Astrocyte of the spinal cord (primary cell): ENCODE results near the gene ABHD5.
A peak's percentile ranks its signal among the peaks of the same experiment; 100 is the strongest.

ENCODE experiments used
- DNase-seq: peaks from one replicate; pipeline ENCODE4 v3.0.0; 2011; ENCODE audit warnings: low read depth, low spot score
- H3K4me3 ChIP-seq: 2 replicates; pipeline ENCODE4 v1.5.1; 2011; ENCODE audit warnings: low read depth, mild to moderate bottlenecking, low read length, moderate library complexity
- in situ Hi-C: cut with HindIII; loops from 2 replicates; pipeline ENCODE4 v1.10.0; 2017; ENCODE audit warnings: low sequenced_read_pairs
- TF ChIP-seq, protein P1 (sequence below): IDR thresholded peaks from 2 replicates; pipeline ENCODE4 v1.5.1; 2012; ENCODE audit warnings: low read depth, mild to moderate bottlenecking, low read length, inconsistent platforms

Gene ABHD5

DNA sequence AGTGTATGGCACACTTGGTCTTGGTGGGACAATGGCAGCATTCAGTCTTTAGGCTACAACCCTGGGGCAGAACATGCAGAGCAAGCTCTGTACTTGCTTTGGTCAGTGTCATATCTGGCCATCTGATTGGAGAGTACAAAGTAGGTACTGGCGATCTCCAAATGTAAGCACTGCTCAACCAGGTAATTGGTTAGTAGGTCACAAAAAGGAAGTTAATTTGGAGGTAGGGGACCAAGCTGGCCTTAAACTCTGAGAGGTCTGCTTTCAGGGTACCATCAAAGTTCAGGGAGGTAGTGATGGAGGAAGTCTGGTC is 3.3 kb upstream of the ABHD5 start:
- no peak for DNase-seq
- TF ChIP-seq, protein P1, sequence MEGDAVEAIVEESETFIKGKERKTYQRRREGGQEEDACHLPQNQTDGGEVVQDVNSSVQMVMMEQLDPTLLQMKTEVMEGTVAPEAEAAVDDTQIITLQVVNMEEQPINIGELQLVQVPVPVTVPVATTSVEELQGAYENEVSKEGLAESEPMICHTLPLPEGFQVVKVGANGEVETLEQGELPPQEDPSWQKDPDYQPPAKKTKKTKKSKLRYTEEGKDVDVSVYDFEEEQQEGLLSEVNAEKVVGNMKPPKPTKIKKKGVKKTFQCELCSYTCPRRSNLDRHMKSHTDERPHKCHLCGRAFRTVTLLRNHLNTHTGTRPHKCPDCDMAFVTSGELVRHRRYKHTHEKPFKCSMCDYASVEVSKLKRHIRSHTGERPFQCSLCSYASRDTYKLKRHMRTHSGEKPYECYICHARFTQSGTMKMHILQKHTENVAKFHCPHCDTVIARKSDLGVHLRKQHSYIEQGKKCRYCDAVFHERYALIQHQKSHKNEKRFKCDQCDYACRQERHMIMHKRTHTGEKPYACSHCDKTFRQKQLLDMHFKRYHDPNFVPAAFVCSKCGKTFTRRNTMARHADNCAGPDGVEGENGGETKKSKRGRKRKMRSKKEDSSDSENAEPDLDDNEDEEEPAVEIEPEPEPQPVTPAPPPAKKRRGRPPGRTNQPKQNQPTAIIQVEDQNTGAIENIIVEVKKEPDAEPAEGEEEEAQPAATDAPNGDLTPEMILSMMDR = no peak
- no peak overlapping the region for H3K4me3 ChIP-seq
- in situ Hi-C loops = no loop called here

DNA sequence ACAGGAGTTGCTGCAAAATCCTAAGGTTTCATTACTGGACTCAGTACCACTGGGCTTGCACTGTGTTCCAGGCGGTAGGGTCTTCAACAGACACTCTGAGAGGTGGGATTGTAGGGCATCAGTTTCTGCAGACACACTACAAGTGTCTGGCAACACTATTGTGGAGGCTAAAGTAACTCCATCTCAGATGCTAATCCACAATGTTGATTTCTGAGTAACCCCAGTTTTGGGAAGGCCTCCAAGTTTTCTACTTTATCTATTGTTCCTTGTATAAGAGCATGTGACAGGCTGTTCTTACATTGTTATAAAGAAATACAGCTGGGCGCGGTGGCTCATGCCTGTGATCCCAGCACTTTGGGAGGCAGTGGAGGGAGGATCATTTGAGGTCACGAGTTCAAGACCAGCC is 2.5 kb upstream of the ABHD5 start:
- H3K4me3 ChIP-seq = no peak overlapping the region
- no peak for DNase-seq
- in situ Hi-C loops = no loop called here
- TF ChIP-seq, protein P1 = no peak

DNA sequence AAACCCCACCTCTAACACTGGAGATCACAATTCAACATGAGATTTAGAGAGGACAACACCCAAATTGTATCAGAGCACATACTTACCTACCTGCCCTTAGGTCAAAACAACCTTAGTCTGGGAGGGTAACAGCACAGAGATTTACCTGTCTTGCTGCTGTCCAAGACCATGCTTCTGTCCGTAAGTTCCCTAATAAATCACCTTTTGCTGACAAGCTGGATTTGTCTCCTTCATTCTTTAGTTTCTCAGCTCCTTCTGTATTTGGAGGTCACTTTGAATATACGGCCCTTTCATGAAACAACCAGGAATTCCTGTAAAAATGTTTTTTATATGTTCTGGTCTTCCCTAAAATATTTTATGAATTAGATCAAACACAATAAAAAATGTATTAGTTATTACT is 1.6 kb upstream of the ABHD5 start:
- no peak for DNase-seq
- TF ChIP-seq, protein P1 = no peak
- in situ Hi-C loops = no loop called here
- H3K4me3 ChIP-seq = no peak overlapping the region

DNA sequence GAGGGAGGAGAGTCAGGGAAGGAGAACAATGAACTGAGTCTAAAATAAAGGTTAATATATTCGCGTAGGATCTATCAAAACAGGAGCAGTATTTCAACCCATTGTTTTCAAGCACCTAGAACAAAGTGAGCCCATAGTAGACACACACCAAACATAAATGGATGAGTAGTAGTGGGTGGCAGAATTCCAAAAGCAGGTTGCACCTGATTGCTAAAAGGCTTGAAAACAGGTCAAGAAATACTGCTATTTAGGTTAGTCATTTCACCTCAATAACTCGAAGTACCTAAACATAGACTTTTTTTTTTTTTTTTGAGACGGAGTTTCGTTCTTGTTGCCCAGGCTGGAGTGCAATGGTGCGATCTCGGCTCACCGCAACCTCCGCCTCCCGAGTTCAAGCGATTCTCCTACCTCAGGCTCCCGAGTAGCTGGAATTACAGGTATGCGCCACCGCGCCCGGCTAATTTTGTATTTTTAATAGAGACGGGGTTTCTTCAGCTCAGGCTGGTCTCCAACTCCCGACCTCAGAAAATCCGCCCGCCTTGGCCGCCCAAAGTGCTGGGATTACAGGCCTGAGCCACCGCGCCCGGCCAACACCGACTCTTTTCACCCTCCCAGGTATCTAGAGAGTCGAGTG is 855 bp upstream of the ABHD5 start:
- TF ChIP-seq, protein P1 = no peak
- in situ Hi-C loops = no loop called here
- peak overlapping the region; percentile 67 for H3K4me3 ChIP-seq
- no peak for DNase-seq

DNA sequence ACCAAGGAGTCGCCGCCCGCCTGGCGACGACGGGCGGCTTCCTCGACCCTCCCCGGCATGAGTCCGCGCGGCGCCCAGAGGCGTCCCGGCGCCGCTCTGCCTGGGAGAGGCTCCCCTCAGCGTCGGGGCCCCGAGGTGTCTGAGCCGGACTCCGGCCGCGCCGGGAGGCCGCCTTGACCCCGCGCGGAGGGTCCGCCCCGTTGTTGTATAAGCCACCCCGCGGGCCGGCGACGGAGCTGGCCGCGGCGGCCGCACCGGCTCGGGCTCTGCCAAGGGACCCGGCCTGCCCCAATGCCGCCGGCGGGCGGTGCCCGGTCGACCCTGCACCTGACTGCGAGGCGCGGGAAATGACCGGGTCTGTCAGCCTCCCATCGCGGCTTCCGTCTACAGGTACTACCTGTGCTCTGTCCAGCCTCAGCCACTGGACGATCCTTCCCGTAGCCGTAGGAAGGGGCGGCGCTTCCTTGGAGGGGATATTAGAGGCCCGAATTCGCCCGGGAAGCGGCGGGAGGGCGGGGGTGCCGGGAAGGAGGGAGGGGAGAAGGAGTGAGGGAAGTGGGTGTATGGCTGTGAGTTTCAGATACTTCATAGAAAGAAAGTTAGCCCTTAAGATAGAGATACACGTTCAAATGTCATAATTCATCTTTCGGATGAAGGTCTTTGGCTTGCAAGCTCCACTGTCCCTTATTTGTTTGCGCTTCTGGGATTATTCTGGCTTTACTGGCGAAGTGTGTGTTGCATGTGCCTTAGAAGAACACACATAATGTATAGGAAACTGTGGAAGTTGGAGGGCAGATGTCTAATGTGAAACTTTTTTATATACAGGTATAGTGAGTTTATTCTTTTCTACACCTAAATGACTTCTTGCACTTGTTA is 620 bp downstream of the ABHD5 start:
- H3K4me3 ChIP-seq = peak overlapping the region; percentile 67
- peak; percentile 29 for DNase-seq
- TF ChIP-seq, protein P1 = no peak

DNA sequence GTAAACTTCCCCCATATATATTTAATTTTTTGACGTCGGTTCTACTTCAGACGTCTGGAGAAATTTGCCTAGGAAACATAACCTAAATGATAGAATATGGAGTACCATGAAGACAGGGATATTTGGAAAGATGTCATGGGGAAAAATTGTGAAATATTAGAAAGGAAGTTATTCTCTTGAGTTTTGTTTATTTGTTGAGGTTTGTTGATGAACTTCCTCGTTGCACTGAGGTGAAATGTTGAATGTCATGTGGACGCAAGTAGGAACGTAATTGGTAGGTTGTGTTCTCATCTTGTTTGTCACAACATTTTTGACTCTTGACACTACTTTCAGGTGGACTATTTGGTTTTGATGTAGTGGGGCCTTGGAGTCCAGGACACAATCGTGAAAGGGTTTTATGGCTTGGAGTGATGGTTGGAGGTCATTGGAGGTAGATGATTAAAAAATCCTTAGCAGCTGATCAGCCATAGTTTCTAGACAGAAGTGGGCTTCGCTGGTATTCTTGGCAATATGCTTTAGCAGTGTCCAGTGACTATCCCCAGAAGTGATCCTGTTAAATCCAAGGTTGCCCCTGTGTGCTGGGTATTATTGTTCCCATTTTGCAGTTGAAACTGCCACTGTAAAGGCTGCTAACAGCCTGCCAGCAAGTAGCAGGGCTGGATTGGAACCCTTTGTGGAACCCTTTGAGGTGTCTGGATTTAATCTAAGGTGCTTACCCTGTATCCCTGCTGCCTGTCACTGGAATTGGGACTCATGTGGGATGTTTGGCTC is 1.5 kb downstream of the ABHD5 start:
- in situ Hi-C loops = no loop called here
- no peak overlapping the region for H3K4me3 ChIP-seq
- no peak for DNase-seq
- TF ChIP-seq, protein P1 = no peak

More for the DNA sequence above, 620 bp downstream of the ABHD5 start:
- in situ Hi-C loops = no loop called here
